Fibroblast of pulmonary artery (primary cell): ENCODE results near the gene CPNE8.
A peak's percentile ranks its signal among the peaks of the same experiment; 100 is the strongest.

ENCODE experiments used
- DNase-seq: peaks from one replicate; pipeline ENCODE4 v3.0.0-alpha.2; 2010; ENCODE audit warnings: low read depth
- H3K4me3 ChIP-seq: replicated peaks from 2 replicates; pipeline ENCODE4 v1.5.1; 2011; ENCODE audit warnings: low read depth, mild to moderate bottlenecking, control low read depth, low read length, moderate library complexity
- CTCF ChIP-seq: IDR thresholded peaks from 2 replicates; pipeline ENCODE4 v1.5.1; 2011; ENCODE audit warnings: mild to moderate bottlenecking, control low read depth, low read length, inconsistent platforms; ENCODE audit errors: missing control alignments

Gene CPNE8

DNA sequence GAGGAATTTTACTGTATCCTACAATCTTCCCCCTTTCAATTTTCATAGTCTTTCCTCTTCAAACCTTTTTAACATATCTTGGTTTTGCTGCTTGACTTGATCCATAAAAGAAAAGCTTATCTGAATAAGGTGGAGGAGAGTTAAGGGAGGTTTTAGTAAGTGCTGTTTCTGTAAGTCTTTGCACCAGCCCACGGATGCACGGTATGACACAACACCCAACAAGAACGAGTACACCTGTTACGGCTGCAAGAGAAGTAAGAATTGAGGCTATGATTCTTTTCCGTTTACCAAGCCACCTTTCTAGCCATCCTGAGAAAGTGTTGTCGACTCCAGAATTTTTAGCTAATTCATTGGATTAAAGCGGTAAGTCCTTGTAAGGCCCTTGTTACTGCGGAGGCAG is 26.1 kb upstream of the CPNE8 start:
- no peak for TF ChIP-seq CTCF
- no peak overlapping the region for H3K4me3 ChIP-seq
- DNase-seq: no peak

- no peak overlapping the region for H3K4me3 ChIP-seq
- no peak for TF ChIP-seq CTCF
- DNase-seq: no peak
These were observed 25.6 kb upstream of the CPNE8 start for GRCh38 chr12:38930990-38931389.

DNA sequence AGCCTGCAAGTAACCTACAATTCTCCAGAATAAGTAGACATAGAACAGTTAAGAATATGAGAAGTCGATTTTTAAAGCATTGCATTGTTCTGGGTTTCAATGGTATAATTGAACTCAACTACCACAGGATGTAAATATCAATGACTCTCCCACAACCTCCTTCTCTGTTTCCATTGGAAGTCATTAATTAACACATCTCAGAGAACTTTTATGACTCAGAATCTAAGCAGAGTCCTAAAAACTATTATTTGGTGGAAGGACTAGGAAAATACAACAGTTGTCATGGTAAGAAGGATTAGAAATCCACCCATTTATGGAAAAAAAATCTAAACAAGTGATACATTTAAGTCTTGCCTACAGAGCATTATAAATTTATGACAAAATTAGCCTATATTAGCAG is 21.1 kb upstream of the CPNE8 start:
- no peak overlapping the region for H3K4me3 ChIP-seq
- no peak for DNase-seq
- no peak for TF ChIP-seq CTCF

DNA sequence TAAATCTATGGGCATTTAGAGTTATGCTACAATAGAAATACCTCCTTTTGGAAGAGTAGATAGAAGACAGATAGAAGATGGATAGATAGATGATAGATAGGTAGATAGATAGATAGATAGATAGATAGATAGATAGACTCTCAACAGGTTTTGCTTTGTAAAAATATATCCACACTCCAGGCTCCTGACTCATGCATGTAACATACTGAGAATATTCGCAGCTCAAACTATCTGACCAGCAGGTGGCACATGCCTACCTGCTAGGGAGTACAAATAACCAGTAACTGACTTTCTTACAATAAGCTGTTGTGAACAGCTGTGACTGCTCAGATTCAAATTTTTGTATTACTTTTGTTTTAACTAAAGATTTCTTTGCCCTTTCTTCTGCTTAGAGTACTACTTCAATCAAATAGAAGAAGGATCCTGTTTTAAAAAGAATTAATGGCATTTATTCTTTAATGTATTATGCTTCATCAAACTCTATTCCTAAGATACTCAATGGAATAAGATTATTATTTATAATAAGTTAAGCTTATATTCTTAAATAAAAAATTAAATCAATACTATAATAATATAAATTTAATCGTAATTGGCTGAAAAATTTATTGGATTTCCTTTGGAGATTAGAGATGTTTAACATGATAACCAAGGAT is 15.8 kb upstream of the CPNE8 start:
- H3K4me3 ChIP-seq: no peak overlapping the region
- peak; percentile 69 for TF ChIP-seq CTCF
- peak; percentile 72 for DNase-seq

DNA sequence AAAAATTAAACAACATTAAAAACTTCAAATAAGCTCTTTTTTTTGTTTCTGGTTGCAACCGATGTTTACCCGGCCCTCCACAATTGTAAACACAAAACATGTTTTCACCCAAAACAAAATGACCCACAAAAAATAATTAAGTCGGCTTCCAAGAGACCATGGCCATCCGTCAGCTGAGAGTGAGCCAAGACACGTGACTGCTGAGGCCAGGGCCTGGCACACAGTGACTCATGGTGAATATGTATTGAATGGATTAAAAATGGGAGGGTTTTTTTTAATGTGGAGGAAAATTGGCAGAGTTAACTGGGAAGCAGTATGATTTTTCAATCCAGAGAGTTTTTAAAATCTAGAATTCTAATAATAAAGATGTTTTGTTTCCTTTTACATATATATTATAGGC is 13.8 kb upstream of the CPNE8 start:
- no peak overlapping the region for H3K4me3 ChIP-seq
- TF ChIP-seq CTCF: no peak
- no peak for DNase-seq

- no peak for DNase-seq
- H3K4me3 ChIP-seq: no peak overlapping the region
- TF ChIP-seq CTCF: no peak
These were observed 10.2 kb upstream of the CPNE8 start for GRCh38 chr12:38915429-38916182.

DNA sequence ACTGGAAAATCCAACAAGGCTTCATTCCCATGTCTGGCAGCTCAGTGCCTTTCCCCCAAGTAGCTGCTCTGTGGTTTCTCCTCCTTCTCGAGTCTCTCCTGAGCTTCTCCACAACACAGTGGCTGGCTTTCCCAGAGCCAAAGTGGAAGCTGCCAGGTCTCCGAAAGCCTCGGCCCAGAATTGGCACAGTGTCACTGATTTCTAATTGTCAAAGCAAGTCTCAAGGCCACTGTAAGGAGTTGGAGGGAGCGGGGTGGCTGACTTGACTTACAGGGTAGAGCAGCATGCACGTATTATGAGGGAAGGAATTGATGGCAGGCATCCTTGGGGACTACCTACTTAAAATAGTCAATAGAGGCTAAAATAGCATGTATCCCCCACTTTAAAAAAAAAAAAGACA is 6.7 kb upstream of the CPNE8 start:
- TF ChIP-seq CTCF: no peak
- no peak overlapping the region for H3K4me3 ChIP-seq
- DNase-seq: no peak
